GM12878 (cell line): ENCODE measurements around the gene ZBTB22. TPM values are rescaled to one million over a fixed set of nuclear protein-coding genes. Genes with fewer than 3 reads are reported as not detected.

ENCODE experiments used
- ATF3 ChIP-seq: IDR thresholded peaks from 2 replicates; pipeline ENCODE4 v1.6.1; 2011; ENCODE audit warnings: low read depth, mild to moderate bottlenecking, low read length, moderate library complexity, borderline replicate concordance; ENCODE audit errors: extremely low read depth
- ATF7 ChIP-seq: fragments of 450-650 bp; IDR thresholded peaks from 2 replicates; pipeline ENCODE4 v1.6.1; 2016; ENCODE audit warnings: low read depth, mild to moderate bottlenecking
- DPF2 ChIP-seq: fragments of 450-650 bp; IDR thresholded peaks from 2 replicates; pipeline ENCODE4 v1.6.1; 2017; ENCODE audit warnings: mild to moderate bottlenecking
- EZH2 ChIP-seq: IDR thresholded peaks from 2 replicates; pipeline ENCODE4 v1.6.1; 2012; ENCODE audit warnings: low read depth, mild to moderate bottlenecking, control low read depth, inconsistent platforms, low read length, borderline replicate concordance; ENCODE audit not compliant: control insufficient read depth
- FOXM1 ChIP-seq: IDR thresholded peaks from 2 replicates; pipeline ENCODE4 v1.6.1; 2012; ENCODE audit warnings: low read depth, mild to moderate bottlenecking, inconsistent platforms, low read length, moderate library complexity
- GATAD2B ChIP-seq: fragments of 450-650 bp; conservative IDR thresholded peaks from 2 replicates; pipeline ENCODE4 v1.6.1; 2017; ENCODE audit warnings: low read depth, mild to moderate bottlenecking, moderate library complexity
- JUNB ChIP-seq: IDR thresholded peaks from 2 replicates; pipeline ENCODE4 v1.6.1; 2016; ENCODE audit warnings: antibody characterized with exemption, mild to moderate bottlenecking
- KLF5 ChIP-seq: fragments of 450-650 bp; IDR thresholded peaks from 2 replicates; pipeline ENCODE4 v1.6.1; 2014; ENCODE audit warnings: mild to moderate bottlenecking; ENCODE audit not compliant: partially characterized antibody
- MEF2B ChIP-seq: fragments of 450-650 bp; IDR thresholded peaks from 2 replicates; pipeline ENCODE4 v1.6.1; 2018; ENCODE audit warnings: mild to moderate bottlenecking, moderate library complexity; ENCODE audit not compliant: partially characterized antibody, poor library complexity, severe bottlenecking
- MTA3 ChIP-seq: IDR thresholded peaks from 2 replicates; pipeline ENCODE4 v1.6.1; 2012; ENCODE audit warnings: low read length, inconsistent platforms, borderline replicate concordance
- NBN ChIP-seq: fragments of 450-650 bp; IDR thresholded peaks from 2 replicates; pipeline ENCODE4 v1.6.1; 2016
- PML ChIP-seq: IDR thresholded peaks from 2 replicates; pipeline ENCODE4 v1.6.1; 2012; ENCODE audit warnings: low read length, inconsistent platforms
- RCOR1 ChIP-seq: conservative IDR thresholded peaks from 2 replicates; pipeline ENCODE4 v1.6.1; 2012; ENCODE audit warnings: low read depth, low read length, improper control_type of control experiment
- RUNX3 ChIP-seq: IDR thresholded peaks from 2 replicates; pipeline ENCODE4 v1.6.1; 2012; ENCODE audit warnings: low read length, inconsistent platforms
- SIX5 ChIP-seq: IDR thresholded peaks from 2 replicates; pipeline ENCODE4 v1.6.1; 2011; ENCODE audit warnings: mild to moderate bottlenecking, low read depth, low read length, moderate library complexity; ENCODE audit not compliant: severe bottlenecking
- SMARCA5 ChIP-seq: fragments of 450-650 bp; IDR thresholded peaks from 2 replicates; pipeline ENCODE4 v1.6.1; 2017; ENCODE audit warnings: mild to moderate bottlenecking
- SMC3 ChIP-seq: IDR thresholded peaks from 2 replicates; pipeline ENCODE4 v1.6.1; 2011; ENCODE audit warnings: low read length, improper control_type of control experiment, borderline replicate concordance
- TAF1 ChIP-seq: IDR thresholded peaks from 2 replicates; pipeline ENCODE4 v1.6.1; 2011; ENCODE audit warnings: mild to moderate bottlenecking, low read depth, low read length, borderline replicate concordance
- TCF3 ChIP-seq: IDR thresholded peaks from 2 replicates; pipeline ENCODE4 v1.6.1; 2012; ENCODE audit warnings: low read depth, mild to moderate bottlenecking, low read length, borderline replicate concordance; ENCODE audit not compliant: insufficient read depth
- USF1 ChIP-seq: IDR thresholded peaks from 2 replicates; pipeline ENCODE4 v1.6.1; 2011; ENCODE audit warnings: borderline replicate concordance, low read depth, mild to moderate bottlenecking, moderate library complexity, mixed read lengths, low read length; ENCODE audit not compliant: insufficient read depth; ENCODE audit errors: extremely low read length
- WRNIP1 ChIP-seq: IDR thresholded peaks from 2 replicates; pipeline ENCODE4 v1.6.1; 2011; ENCODE audit warnings: low read depth, low read length, improper control_type of control experiment, borderline replicate concordance
- ZNF24 ChIP-seq: fragments of 450-650 bp; IDR thresholded peaks from 2 replicates; pipeline ENCODE4 v1.6.1; 2017; ENCODE audit warnings: antibody characterized with exemption, mild to moderate bottlenecking
- polyA plus RNA-seq, 11 experiments: library from polyadenylated mRNA; depleted of rRNA in 4 of 11; unstranded in 6 of 11; stranded (reverse) in 5 of 11; fragments of >200 nt; fragmentation: Nextera tagmentation in 4 of 11; fragmentation: Illumina TruSeq in 1 of 11; extraction: Ambion mirVana in 4 of 11; extraction: Trizol in 1 of 11; gene quantifications; 1 replicate in 1 of 11; 2 replicates in 10 of 11; pipeline versions ENCODE4 v1.2.1 to v1.2.3, GENCODE V29; 2011 to 2016; ENCODE audit warnings: inconsistent platforms in 2 of 11, missing spikeins in 2 of 11, low read depth in 1 of 11
- total RNA-seq, 4 experiments: library from RNA; depleted of rRNA in 3 of 4; stranded (reverse); fragments of >200 nt in 3 of 4; fragmentation: Illumina TruSeq in 1 of 4; extraction: Trizol in 1 of 4; gene quantifications; 2 replicates each; pipeline versions ENCODE4 v1.2.1 to v1.2.3, GENCODE V29; 2013 to 2021
- TF ChIP-seq, protein P1 (sequence below): fragments of 450-650 bp; IDR thresholded peaks from 2 replicates; pipeline ENCODE4 v1.6.1; 2017; ENCODE audit warnings: mild to moderate bottlenecking, moderate library complexity

Gene ZBTB22
- total and polyA plus RNA-seq, 10 of the 15 experiments (the other 5 are each of a cell fraction or from before 2014, with no cell fraction given) = 0.11 to 9.9 (median 4.8) TPM

DNA sequence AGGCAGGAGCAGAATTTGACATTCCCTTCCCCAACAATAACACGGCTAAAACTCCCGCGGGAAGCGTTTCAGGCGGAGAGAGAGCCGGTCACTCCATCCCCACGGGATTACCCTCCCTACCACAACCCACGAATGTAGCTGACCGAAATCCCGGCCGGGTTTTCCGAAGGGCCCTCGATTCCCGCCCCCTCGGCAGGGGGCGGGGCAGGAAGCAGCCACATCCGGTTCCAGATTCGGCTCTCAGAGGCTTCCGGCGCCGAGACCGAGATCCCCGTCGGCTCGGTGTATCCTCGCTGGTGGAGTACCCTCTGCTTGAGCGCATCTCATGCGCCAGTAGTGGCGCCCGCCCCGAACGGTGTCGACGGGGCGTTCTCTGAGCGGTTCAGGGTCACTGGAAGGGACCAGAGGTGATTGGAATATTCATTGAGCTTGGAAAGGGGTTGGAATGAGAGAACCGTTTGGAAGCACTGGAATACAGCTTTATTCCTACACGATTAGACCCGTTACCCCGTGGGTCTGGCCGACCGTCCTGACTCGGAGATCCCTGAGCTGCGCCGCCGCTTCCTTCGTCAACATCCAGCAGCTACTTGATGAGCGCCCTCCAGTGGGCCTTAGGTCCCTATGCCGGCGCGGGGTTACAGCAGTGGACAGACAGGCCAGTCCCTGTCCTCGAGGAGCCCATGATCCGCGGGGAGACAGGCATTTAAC is 18.2 kb downstream of the ZBTB22 start (continued):
- TF ChIP-seq PML (peak; percentile 78), FOXM1 (peak; percentile 64; the same call in 1 of the 2 replicates), TAF1 (peak; percentile 76; the same call in 1 of the 2 replicates), MEF2B (peak; percentile 94), NBN (peak; percentile 97), SMC3 (peak; percentile 12; the same call in 1 of the 2 replicates), DPF2 (peak; percentile 79; the same call in 1 of the 2 replicates), KLF5 (peak; percentile 47), SIX5 (peak; percentile 6), GATAD2B (peak; percentile 74; the same call in 1 of the 2 replicates), MTA3 (peak; percentile 85; the same call in 1 of the 2 replicates), SMARCA5 (peak; percentile 93), USF1 (no peak), TCF3 (peak; percentile 41; the same call in 1 of the 2 replicates), ATF7 (peak; percentile 48; the same call in 1 of the 2 replicates), WRNIP1 (peak; percentile 77; the same call in 1 of the 2 replicates), ZNF24 (no peak), JUNB (peak; percentile 22; the same call in 1 of the 2 replicates), RCOR1 (no peak; the same call in 1 of the 2 replicates), EZH2 (no peak), RUNX3 (peak; percentile 95), ATF3 (no peak)
- TF ChIP-seq, protein P1, sequence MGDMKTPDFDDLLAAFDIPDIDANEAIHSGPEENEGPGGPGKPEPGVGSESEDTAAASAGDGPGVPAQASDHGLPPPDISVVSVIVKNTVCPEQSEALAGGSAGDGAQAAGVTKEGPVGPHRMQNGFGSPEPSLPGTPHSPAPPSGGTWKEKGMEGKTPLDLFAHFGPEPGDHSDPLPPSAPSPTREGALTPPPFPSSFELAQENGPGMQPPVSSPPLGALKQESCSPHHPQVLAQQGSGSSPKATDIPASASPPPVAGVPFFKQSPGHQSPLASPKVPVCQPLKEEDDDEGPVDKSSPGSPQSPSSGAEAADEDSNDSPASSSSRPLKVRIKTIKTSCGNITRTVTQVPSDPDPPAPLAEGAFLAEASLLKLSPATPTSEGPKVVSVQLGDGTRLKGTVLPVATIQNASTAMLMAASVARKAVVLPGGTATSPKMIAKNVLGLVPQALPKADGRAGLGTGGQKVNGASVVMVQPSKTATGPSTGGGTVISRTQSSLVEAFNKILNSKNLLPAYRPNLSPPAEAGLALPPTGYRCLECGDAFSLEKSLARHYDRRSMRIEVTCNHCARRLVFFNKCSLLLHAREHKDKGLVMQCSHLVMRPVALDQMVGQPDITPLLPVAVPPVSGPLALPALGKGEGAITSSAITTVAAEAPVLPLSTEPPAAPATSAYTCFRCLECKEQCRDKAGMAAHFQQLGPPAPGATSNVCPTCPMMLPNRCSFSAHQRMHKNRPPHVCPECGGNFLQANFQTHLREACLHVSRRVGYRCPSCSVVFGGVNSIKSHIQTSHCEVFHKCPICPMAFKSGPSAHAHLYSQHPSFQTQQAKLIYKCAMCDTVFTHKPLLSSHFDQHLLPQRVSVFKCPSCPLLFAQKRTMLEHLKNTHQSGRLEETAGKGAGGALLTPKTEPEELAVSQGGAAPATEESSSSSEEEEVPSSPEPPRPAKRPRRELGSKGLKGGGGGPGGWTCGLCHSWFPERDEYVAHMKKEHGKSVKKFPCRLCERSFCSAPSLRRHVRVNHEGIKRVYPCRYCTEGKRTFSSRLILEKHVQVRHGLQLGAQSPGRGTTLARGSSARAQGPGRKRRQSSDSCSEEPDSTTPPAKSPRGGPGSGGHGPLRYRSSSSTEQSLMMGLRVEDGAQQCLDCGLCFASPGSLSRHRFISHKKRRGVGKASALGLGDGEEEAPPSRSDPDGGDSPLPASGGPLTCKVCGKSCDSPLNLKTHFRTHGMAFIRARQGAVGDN = peak; percentile 30
